Smooth muscle cell (in vitro differentiated cells): ENCODE measurements around the gene ADPRH. TPM values are rescaled to one million over a fixed set of nuclear protein-coding genes. Genes with fewer than 3 reads are reported as not detected.

Experiments
- DNase-seq: peaks from one replicate; lab custom pipeline; 2025; ENCODE audit not compliant: unreplicated experiment; lab: John Stamatoyannopoulos, UW
- H2AFZ ChIP-seq: fragments of 200-600 bp; sonication (generic); 2 replicates; pipeline ENCODE4 v1.6.0; 2016; ENCODE audit warnings: antibody characterized with exemption, low read depth, mild to moderate bottlenecking
- H3F3A ChIP-seq: fragments of 200-600 bp; sonication (generic); 2 replicates; pipeline ENCODE4 v1.6.0; 2017; ENCODE audit warnings: antibody characterized with exemption, low read depth
- H3K27ac ChIP-seq: fragments of 200-600 bp; sonication (generic); 2 replicates; pipeline ENCODE4 v1.5.1; 2016; ENCODE audit warnings: low read depth, mild to moderate bottlenecking
- H3K27me3 ChIP-seq: fragments of 200-600 bp; sonication (generic); 2 replicates; pipeline ENCODE4 v1.6.1; 2016; ENCODE audit warnings: low read depth, mild to moderate bottlenecking
- H3K36me3 ChIP-seq: fragments of 200-600 bp; sonication (generic); 2 replicates; pipeline ENCODE4 v1.5.1; 2016; ENCODE audit warnings: low read depth
- H3K4me1 ChIP-seq: fragments of 200-600 bp; sonication (generic); 2 replicates; pipeline ENCODE4 v1.5.1; 2016; ENCODE audit warnings: low read depth
- H3K4me2 ChIP-seq: fragments of 200-600 bp; sonication (generic); 2 replicates; pipeline ENCODE4 v1.6.0; 2016; ENCODE audit warnings: mild to moderate bottlenecking
- H3K4me3 ChIP-seq: fragments of 200-600 bp; sonication (generic); 2 replicates; pipeline ENCODE4 v1.5.1; 2016; ENCODE audit warnings: mild to moderate bottlenecking
- H3K79me2 ChIP-seq: fragments of 200-600 bp; sonication (generic); 2 replicates; pipeline ENCODE4 v1.6.0; 2016; ENCODE audit warnings: low read depth, mild to moderate bottlenecking
- H3K9ac ChIP-seq: fragments of 200-600 bp; sonication (generic); 2 replicates; pipeline ENCODE4 v1.6.0; 2016; ENCODE audit warnings: low read depth
- H3K9me3 ChIP-seq: fragments of 200-600 bp; sonication (generic); replicated peaks from 2 replicates; pipeline ENCODE4 v1.5.1; 2016; ENCODE audit warnings: low read depth
- H4K20me1 ChIP-seq: fragments of 200-600 bp; sonication (generic); 2 replicates; pipeline ENCODE4 v1.6.0; 2016; ENCODE audit warnings: low read depth
- CTCF ChIP-seq: fragments of 200-600 bp; sonication (generic); IDR thresholded peaks from 2 replicates; pipeline ENCODE4 v1.5.1; 2017; ENCODE audit warnings: borderline replicate concordance, mild to moderate bottlenecking, antibody characterized with exemption; ENCODE audit not compliant: insufficient read depth, poor library complexity, severe bottlenecking
- WGBS: methylation state at CpG from one replicate; pipeline ENCODE4 v1.1.7; 2016; ENCODE audit warnings: low lambda C conversion rate; 5-methylcytosine and 5-hydroxymethylcytosine counted together
- polyA plus RNA-seq: library from polyadenylated mRNA; unstranded; fragments of >200 nt; fragmentation: Nextera tagmentation; extraction: Ambion mirVana; gene quantifications from 2 replicates; pipeline ENCODE4 v1.2.1, GENCODE V29; 2016
- total RNA-seq: library from RNA; depleted of rRNA; stranded (reverse); fragments of >200 nt; gene quantifications from 2 replicates; pipeline ENCODE4 v1.2.3, GENCODE V29; 2014

Gene ADPRH
- total and polyA plus RNA-seq, 2 experiments from 2014 or later: 1.3 to 2.9 TPM

GRCh38 chr3:119608405-119609000 lies 29.2 kb downstream of the ADPRH start:
- WGBS: 51% methylated on average over 6 of the region's 6 CpGs

GRCh38 chr3:119609301-119609700 lies 30.0 kb downstream of the ADPRH start:
- Histone ChIP-seq H3F3A (no peaks in the 10 kb centered on the region), H2AFZ (no peak overlapping the region), H3K27me3 (no peaks in the 10 kb centered on the region), H3K36me3 (no peaks in the 10 kb centered on the region), H3K27ac (no peak overlapping the region), H3K9ac (no peak overlapping the region), H3K79me2 (no peaks in the 10 kb centered on the region), H4K20me1 (no peaks in the 10 kb centered on the region), H3K9me3 (no peaks in the 10 kb centered on the region), H3K4me1 (peaks cover 3% of the 10 kb centered on the region), H3K4me2 (no peak overlapping the region), H3K4me3 (no peak overlapping the region)
- 47% methylated on average over 6 of the region's 6 CpGs for WGBS
- no peak for DNase-seq
- no peak for TF ChIP-seq CTCF

More at GRCh38 chr3:119608405-119609000, 29.2 kb downstream of the ADPRH start:
- H4K20me1 ChIP-seq: no peaks in the 10 kb centered on the region
- H3K27ac ChIP-seq: no peak overlapping the region
- DNase-seq: no peak
- no peaks in the 10 kb centered on the region for H3F3A ChIP-seq
- TF ChIP-seq CTCF: no peak
- H3K4me3 ChIP-seq: no peak overlapping the region
- H2AFZ ChIP-seq: no peak overlapping the region
- H3K4me1 ChIP-seq: peaks cover 3% of the 10 kb centered on the region
- no peaks in the 10 kb centered on the region for H3K27me3 ChIP-seq
- H3K9ac ChIP-seq: no peak overlapping the region
- no peak overlapping the region for H3K4me2 ChIP-seq
- no peaks in the 10 kb centered on the region for H3K36me3 ChIP-seq
- H3K79me2 ChIP-seq: no peaks in the 10 kb centered on the region
- H3K9me3 ChIP-seq: no peaks in the 10 kb centered on the region

- Histone ChIP-seq H4K20me1 (no peaks in the 10 kb centered on the region), H3K9me3 (no peaks in the 10 kb centered on the region), H3K79me2 (no peaks in the 10 kb centered on the region), H3K27me3 (no peaks in the 10 kb centered on the region), H3K4me1 (no peaks in the 10 kb centered on the region), H3F3A (no peaks in the 10 kb centered on the region), H3K36me3 (no peaks in the 10 kb centered on the region), H3K9ac (no peak overlapping the region), H2AFZ (no peak overlapping the region), H3K4me3 (no peak overlapping the region), H3K27ac (no peak overlapping the region), H3K4me2 (no peak overlapping the region)
- no peak for DNase-seq
- TF ChIP-seq CTCF: no peak
- WGBS: 100% methylated on average over 1 of the region's 1 CpG
These were observed 32.4 kb downstream of the ADPRH start for GRCh38 chr3:119611664-119612063.

GRCh38 chr3:119613201-119613600 lies 33.9 kb downstream of the ADPRH start:
- no peak overlapping the region for H3K27ac ChIP-seq
- DNase-seq: no peak
- WGBS: 83% methylated on average over 1 of the region's 1 CpG
- no peak overlapping the region for H3K4me2 ChIP-seq
- no peaks in the 10 kb centered on the region for H3K79me2 ChIP-seq
- no peaks in the 10 kb centered on the region for H3K36me3 ChIP-seq
- no peak overlapping the region for H2AFZ ChIP-seq
- H3F3A ChIP-seq: no peaks in the 10 kb centered on the region
- H3K27me3 ChIP-seq: no peaks in the 10 kb centered on the region
- no peak overlapping the region for H3K9ac ChIP-seq
- H3K4me3 ChIP-seq: no peak overlapping the region
- H4K20me1 ChIP-seq: no peaks in the 10 kb centered on the region
- TF ChIP-seq CTCF: no peak
- H3K9me3 ChIP-seq: no peaks in the 10 kb centered on the region
- no peaks in the 10 kb centered on the region for H3K4me1 ChIP-seq
